Measurements from ENCODE around the gene IRAK3. TPM values are rescaled to one million over a fixed set of nuclear protein-coding genes. Genes with fewer than 3 reads are reported as not detected.

IRAK3 gene
- total RNA-seq, 3 donors from 2014 or later (not counting 1 experiment from before 2014, with no cell fraction given) = 3.7 to 9.9 (median 9.2) TPM

- Mint-ChIP-seq H3K4me3 (peak overlapping the region; percentile 22), H3K4me1 (peaks cover 30 to 31% of the 10 kb centered on the region in 2 donors), H3K27ac (peak overlapping the region; percentile 18 to 54), H3K9me3 (no peaks in the 10 kb centered on the region), H3K27me3 (ENCODE audit: low read depth in 2 of 2) (no peaks in the 10 kb centered on the region), H3K36me3 (no peaks in the 10 kb centered on the region)
- no peaks in the 10 kb centered on the region for H3K9me3 ChIP-seq (ENCODE audit: control insufficient read depth, insufficient read depth, low read length)
- no peak overlapping the region for H3K4me3 ChIP-seq (ENCODE audit: low read length)
- 39% methylated on average over 2 of the region's 2 CpGs for WGBS (ENCODE audit: insufficient coverage)
- H3K36me3 ChIP-seq (ENCODE audit: control insufficient read depth, insufficient read depth, low read length) = no peaks in the 10 kb centered on the region
- intact Hi-C loops (cut with micrococcal nuclease) = no loop called here
- peak; percentile 47 to 60 (median 58) for ATAC-seq
- no peak overlapping the region for H3K27ac ChIP-seq (ENCODE audit: low read length)
- no peaks in the 10 kb centered on the region for H3K27me3 ChIP-seq (ENCODE audit: control insufficient read depth, insufficient read depth, low read length)
- DNase-seq = peak in 1 of 2 donors; percentile 65
- TF ChIP-seq, protein P1, sequence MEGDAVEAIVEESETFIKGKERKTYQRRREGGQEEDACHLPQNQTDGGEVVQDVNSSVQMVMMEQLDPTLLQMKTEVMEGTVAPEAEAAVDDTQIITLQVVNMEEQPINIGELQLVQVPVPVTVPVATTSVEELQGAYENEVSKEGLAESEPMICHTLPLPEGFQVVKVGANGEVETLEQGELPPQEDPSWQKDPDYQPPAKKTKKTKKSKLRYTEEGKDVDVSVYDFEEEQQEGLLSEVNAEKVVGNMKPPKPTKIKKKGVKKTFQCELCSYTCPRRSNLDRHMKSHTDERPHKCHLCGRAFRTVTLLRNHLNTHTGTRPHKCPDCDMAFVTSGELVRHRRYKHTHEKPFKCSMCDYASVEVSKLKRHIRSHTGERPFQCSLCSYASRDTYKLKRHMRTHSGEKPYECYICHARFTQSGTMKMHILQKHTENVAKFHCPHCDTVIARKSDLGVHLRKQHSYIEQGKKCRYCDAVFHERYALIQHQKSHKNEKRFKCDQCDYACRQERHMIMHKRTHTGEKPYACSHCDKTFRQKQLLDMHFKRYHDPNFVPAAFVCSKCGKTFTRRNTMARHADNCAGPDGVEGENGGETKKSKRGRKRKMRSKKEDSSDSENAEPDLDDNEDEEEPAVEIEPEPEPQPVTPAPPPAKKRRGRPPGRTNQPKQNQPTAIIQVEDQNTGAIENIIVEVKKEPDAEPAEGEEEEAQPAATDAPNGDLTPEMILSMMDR (IDR thresholded peaks at IDR 0.05) = no peak
- peaks cover 39% of the 10 kb centered on the region for H3K4me1 ChIP-seq (ENCODE audit: control insufficient read depth, insufficient read depth, low read length)
Observed at GRCh38 chr12:66290716-66291200, 101.7 kb downstream of the IRAK3 start.

GRCh38 chr12:66296176-66296683 lies 107.2 kb downstream of the IRAK3 start:
- intact Hi-C loops (cut with micrococcal nuclease) = no loop called here
- H3K4me1 Mint-ChIP-seq = no peaks in the 10 kb centered on the region
- H3K36me3 Mint-ChIP-seq = no peaks in the 10 kb centered on the region
- H3K36me3 ChIP-seq (ENCODE audit: control insufficient read depth, insufficient read depth, low read length) = no peaks in the 10 kb centered on the region
- 100% methylated on average over 1 of the region's 1 CpG for WGBS (ENCODE audit: insufficient coverage)
- ATAC-seq (no peak), DNase-seq (no peak)
- no peaks in the 10 kb centered on the region for H3K27me3 ChIP-seq (ENCODE audit: control insufficient read depth, insufficient read depth, low read length)
- TF ChIP-seq, protein P1 (IDR thresholded peaks at IDR 0.05) = no peak
- H3K4me3 Mint-ChIP-seq = no peak overlapping the region
- no peaks in the 10 kb centered on the region for H3K9me3 ChIP-seq (ENCODE audit: control insufficient read depth, insufficient read depth, low read length)
- H3K9me3 Mint-ChIP-seq = no peaks in the 10 kb centered on the region
- H3K4me3 ChIP-seq (ENCODE audit: low read length) = no peak overlapping the region
- no peak overlapping the region for H3K27ac Mint-ChIP-seq
- H3K27me3 Mint-ChIP-seq (ENCODE audit: low read depth in 2 of 2) = no peaks in the 10 kb centered on the region
- no peak overlapping the region for H3K27ac ChIP-seq (ENCODE audit: low read length)
- H3K4me1 ChIP-seq (ENCODE audit: control insufficient read depth, insufficient read depth, low read length) = peaks cover 3% of the 10 kb centered on the region

- Mint-ChIP-seq H3K36me3 (no peaks in the 10 kb centered on the region), H3K27me3 (ENCODE audit: low read depth in 2 of 2) (no peaks in the 10 kb centered on the region), H3K27ac (no peak overlapping the region), H3K9me3 (no peaks in the 10 kb centered on the region), H3K4me3 (no peak overlapping the region), H3K4me1 (peaks cover 0 to 6% of the 10 kb centered on the region in 2 donors)
- Histone ChIP-seq H3K9me3 (ENCODE audit: control insufficient read depth, insufficient read depth, low read length) (no peaks in the 10 kb centered on the region), H3K36me3 (ENCODE audit: control insufficient read depth, insufficient read depth, low read length) (no peaks in the 10 kb centered on the region), H3K27ac (ENCODE audit: low read length) (no peak overlapping the region), H3K4me3 (ENCODE audit: low read length) (no peak overlapping the region), H3K4me1 (ENCODE audit: control insufficient read depth, insufficient read depth, low read length) (peaks cover 6% of the 10 kb centered on the region), H3K27me3 (ENCODE audit: control insufficient read depth, insufficient read depth, low read length) (no peaks in the 10 kb centered on the region)
- DNase-seq = peak in 1 of 2 donors; percentile 18
- ATAC-seq = no peak
- TF ChIP-seq, protein P1 (IDR thresholded peaks at IDR 0.05) = no peak
- intact Hi-C loops (cut with micrococcal nuclease) = no loop called here
- WGBS (ENCODE audit: insufficient coverage) = 58% methylated on average over 4 of the region's 4 CpGs
Observed at GRCh38 chr12:66297080-66297479, 108.1 kb downstream of the IRAK3 start.

DNA sequence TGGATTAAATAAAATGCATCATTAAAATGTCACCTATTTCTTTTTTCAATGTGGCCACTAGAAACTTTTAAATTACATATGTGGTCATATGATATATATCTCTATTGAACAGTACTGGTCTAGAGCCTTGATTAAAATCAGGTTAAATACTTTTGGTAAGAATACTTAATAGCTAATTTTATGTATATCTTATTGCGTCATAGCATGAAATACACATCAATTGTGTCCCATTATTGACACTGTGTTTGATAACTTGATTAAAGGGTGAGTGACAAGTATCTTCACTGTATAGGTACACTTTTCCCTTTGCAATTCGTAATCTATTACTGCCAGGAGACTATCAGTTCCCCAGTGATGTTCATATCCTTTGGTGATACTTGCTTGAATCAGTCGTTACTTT lies 108.9 kb downstream of the IRAK3 start:
- no peaks in the 10 kb centered on the region for H3K36me3 ChIP-seq (ENCODE audit: control insufficient read depth, insufficient read depth, low read length)
- WGBS (ENCODE audit: insufficient coverage) = 100% methylated on average over 1 of the region's 3 CpGs

More for the DNA sequence above, 108.9 kb downstream of the IRAK3 start:
- Mint-ChIP-seq H3K27me3 (ENCODE audit: low read depth in 2 of 2) (no peaks in the 10 kb centered on the region), H3K4me1 (peaks cover 6 to 13% of the 10 kb centered on the region in 2 donors), H3K4me3 (no peak overlapping the region), H3K9me3 (no peaks in the 10 kb centered on the region), H3K36me3 (no peaks in the 10 kb centered on the region), H3K27ac (no peak overlapping the region)
- no peak for DNase-seq
- ATAC-seq = no peak
- Histone ChIP-seq H3K9me3 (ENCODE audit: control insufficient read depth, insufficient read depth, low read length) (no peaks in the 10 kb centered on the region), H3K4me1 (ENCODE audit: control insufficient read depth, insufficient read depth, low read length) (peaks cover 6% of the 10 kb centered on the region), H3K4me3 (ENCODE audit: low read length) (no peak overlapping the region), H3K27ac (ENCODE audit: low read length) (no peak overlapping the region), H3K27me3 (ENCODE audit: control insufficient read depth, insufficient read depth, low read length) (no peaks in the 10 kb centered on the region)
- TF ChIP-seq, protein P1 (IDR thresholded peaks at IDR 0.05) = no peak
- intact Hi-C loops (cut with micrococcal nuclease) = no loop called here

Measured in natural killer cell (primary cell).